Hepatocyte (in vitro differentiated cells): Measurements from ENCODE around the gene MRPL20. TPM values are rescaled to one million over a fixed set of nuclear protein-coding genes. Genes with fewer than 3 reads are reported as not detected.
A peak's percentile ranks its signal among the peaks of the same experiment; 100 is the strongest.
"Not testable (repeated sequence)": the region's sequence is repeated elsewhere in the genome, so short reads cannot be mapped to it uniquely, and the experiment has no call there.

ENCODE experiments used
- DNase-seq: peaks from one replicate; pipeline ENCODE4 v3.0.0-alpha.2; 2016; ENCODE audit warnings: low spot score
- H2AFZ ChIP-seq: fragments of 200-600 bp; sonication (generic); 2 replicates; pipeline ENCODE4 v1.6.0; 2016; ENCODE audit warnings: antibody characterized with exemption, mild to moderate bottlenecking
- H3K27ac ChIP-seq: fragments of 200-600 bp; sonication (generic); 2 replicates; pipeline ENCODE4 v1.5.1; 2016; ENCODE audit warnings: mild to moderate bottlenecking
- H3K27me3 ChIP-seq: fragments of 200-600 bp; sonication (generic); 2 replicates; pipeline ENCODE4 v1.6.1; 2016
- H3K36me3 ChIP-seq: fragments of 200-600 bp; sonication (generic); replicated peaks from 2 replicates; pipeline ENCODE4 v1.5.1; 2016; ENCODE audit warnings: low read depth; ENCODE audit not compliant: insufficient read depth
- H3K4me1 ChIP-seq: fragments of 200-600 bp; sonication (generic); 2 replicates; pipeline ENCODE4 v1.5.1; 2016; ENCODE audit warnings: mild to moderate bottlenecking, moderate library complexity; ENCODE audit not compliant: insufficient read depth
- H3K4me2 ChIP-seq: fragments of 200-600 bp; sonication (generic); 2 replicates; pipeline ENCODE4 v1.6.0; 2016
- H3K4me3 ChIP-seq: fragments of 200-600 bp; sonication (generic); 2 replicates; pipeline ENCODE4 v1.5.1; 2016; ENCODE audit warnings: mild to moderate bottlenecking
- H3K79me2 ChIP-seq: fragments of 200-600 bp; sonication (generic); 2 replicates; pipeline ENCODE4 v1.6.0; 2017; ENCODE audit warnings: mild to moderate bottlenecking
- H3K9me2 ChIP-seq: fragments of 200-600 bp; sonication (generic); replicated peaks from 2 replicates; pipeline ENCODE4 v1.6.0; 2017; ENCODE audit warnings: mild to moderate bottlenecking; ENCODE audit not compliant: insufficient read depth
- H3K9me3 ChIP-seq: fragments of 200-600 bp; sonication (generic); 2 replicates; pipeline ENCODE4 v1.5.1; 2016; ENCODE audit warnings: low read depth, mild to moderate bottlenecking
- H4K20me1 ChIP-seq: fragments of 200-600 bp; sonication (generic); 2 replicates; pipeline ENCODE4 v1.6.0; 2016; ENCODE audit warnings: mild to moderate bottlenecking; ENCODE audit not compliant: insufficient read depth, poor library complexity, severe bottlenecking
- CTCF ChIP-seq: fragments of 200-600 bp; sonication (generic); IDR thresholded peaks from 2 replicates; pipeline ENCODE4 v1.5.1; 2016; ENCODE audit warnings: antibody characterized with exemption, mild to moderate bottlenecking; ENCODE audit not compliant: poor library complexity
- EZH2 ChIP-seq: fragments of 200-600 bp; sonication (generic); IDR thresholded peaks from 2 replicates; pipeline ENCODE4 v1.6.1; 2016; ENCODE audit warnings: antibody characterized with exemption, mild to moderate bottlenecking, borderline replicate concordance
- EZH2phosphoT487 ChIP-seq: fragments of 200-600 bp; sonication (generic); IDR thresholded peaks from one replicate; pipeline ENCODE4 v1.6.1; 2018; ENCODE audit warnings: antibody characterized with exemption, mild to moderate bottlenecking, low read depth, moderate library complexity; ENCODE audit not compliant: unreplicated experiment, severe bottlenecking
- WGBS: methylation state at CpG from one replicate; pipeline ENCODE4 v1.1.6; 2016; ENCODE audit warnings: low lambda C conversion rate; ENCODE audit errors: missing lambda C conversion rate; 5-methylcytosine and 5-hydroxymethylcytosine counted together
- polyA plus RNA-seq: library from polyadenylated mRNA; unstranded; fragments of >200 nt; fragmentation: Nextera tagmentation; extraction: Ambion mirVana; gene quantifications from 2 replicates; pipeline ENCODE4 v1.2.1, GENCODE V29; 2016
- total RNA-seq: library from RNA; depleted of rRNA; stranded (reverse); fragments of >200 nt; gene quantifications from 2 replicates; pipeline ENCODE4 v1.2.3, GENCODE V29; 2014

The MRPL20 gene
- total and polyA plus RNA-seq, 2 experiments from 2014 or later: 107 to 193 TPM

- peaks cover 28% of the 10 kb centered on the region for H3K79me2 ChIP-seq
- H3K4me1 ChIP-seq: peaks cover 12% of the 10 kb centered on the region
- no peaks in the 10 kb centered on the region for H3K9me3 ChIP-seq
- no peaks in the 10 kb centered on the region for H3K27me3 ChIP-seq
- H3K9me2 ChIP-seq: no peaks in the 10 kb centered on the region
- no peak overlapping the region for H3K4me2 ChIP-seq
- no peaks in the 10 kb centered on the region for H3K36me3 ChIP-seq
- DNase-seq: no peak
- no peak overlapping the region for H2AFZ ChIP-seq
- H4K20me1 ChIP-seq: peaks cover 13% of the 10 kb centered on the region
- no peak overlapping the region for H3K4me3 ChIP-seq
- 98% methylated on average over 12 of the region's 13 CpGs for WGBS
- H3K27ac ChIP-seq: no peak overlapping the region
- no peak for TF ChIP-seq EZH2
- no peak for TF ChIP-seq EZH2phosphoT487
- TF ChIP-seq CTCF: no peak
These were observed 4.5 kb upstream of the MRPL20 start for GRCh38 chr1:1411626-1412025.

- H3K27me3 ChIP-seq, H3K27ac ChIP-seq, DNase-seq, H3K9me3 ChIP-seq, H2AFZ ChIP-seq, H3K4me3 ChIP-seq, H3K36me3 ChIP-seq, H3K4me2 ChIP-seq, H3K9me2 ChIP-seq: not testable (repeated sequence)
- Histone ChIP-seq H3K4me1 (peaks cover 19% of the 10 kb centered on the region), H4K20me1 (peaks cover 13% of the 10 kb centered on the region), H3K79me2 (peaks cover 41% of the 10 kb centered on the region)
- 66% methylated on average over 8 of the region's 8 CpGs for WGBS
These were observed 3.1 kb upstream of the MRPL20 start for GRCh38 chr1:1410238-1410637.

- DNase-seq: peak; percentile 58
- H3K79me2 ChIP-seq: peaks cover 53% of the 10 kb centered on the region
These were observed 684 bp upstream of the MRPL20 start for GRCh38 chr1:1407636-1408318.

More at GRCh38 chr1:1407636-1408318, 684 bp upstream of the MRPL20 start:
- TF ChIP-seq CTCF (no peak), EZH2 (no peak), EZH2phosphoT487 (no peak)
- peak overlapping the region; percentile 94 for H3K4me2 ChIP-seq
- peaks cover 13% of the 10 kb centered on the region for H4K20me1 ChIP-seq
- H3K4me3 ChIP-seq: peak overlapping the region; percentile 82
- H3K36me3 ChIP-seq: no peaks in the 10 kb centered on the region
- peaks cover 19% of the 10 kb centered on the region for H3K4me1 ChIP-seq
- H3K9me2 ChIP-seq: no peaks in the 10 kb centered on the region
- WGBS: 8% methylated on average over 37 of the region's 41 CpGs
- H3K27me3 ChIP-seq: no peaks in the 10 kb centered on the region
- no peaks in the 10 kb centered on the region for H3K9me3 ChIP-seq
- H2AFZ ChIP-seq: no peak overlapping the region
- peak overlapping the region; percentile 90 for H3K27ac ChIP-seq
